ENCODE data around the gene RBKS.

Gene RBKS

DNA sequence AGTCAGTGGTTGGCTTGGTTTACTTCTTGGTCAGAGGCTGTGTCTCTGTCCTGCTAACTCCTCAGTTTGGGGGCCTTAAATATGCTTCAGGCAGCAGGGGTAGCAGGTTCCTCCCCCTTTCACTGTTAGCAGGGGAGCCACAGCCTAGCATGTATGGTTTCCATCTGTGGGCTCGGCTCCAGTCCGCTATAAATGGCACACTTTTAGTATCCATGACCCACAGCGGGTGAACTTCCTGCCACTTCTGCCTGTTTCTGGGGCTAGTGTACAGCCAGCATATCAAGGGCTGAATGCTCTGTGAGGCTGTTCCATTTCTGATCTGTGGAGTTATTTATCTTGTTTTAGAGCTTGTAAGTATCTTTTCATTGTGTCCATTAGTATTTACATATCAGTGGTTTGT, 60.4 kb downstream of the RBKS start:
- no peak for DNase-seq

DNA sequence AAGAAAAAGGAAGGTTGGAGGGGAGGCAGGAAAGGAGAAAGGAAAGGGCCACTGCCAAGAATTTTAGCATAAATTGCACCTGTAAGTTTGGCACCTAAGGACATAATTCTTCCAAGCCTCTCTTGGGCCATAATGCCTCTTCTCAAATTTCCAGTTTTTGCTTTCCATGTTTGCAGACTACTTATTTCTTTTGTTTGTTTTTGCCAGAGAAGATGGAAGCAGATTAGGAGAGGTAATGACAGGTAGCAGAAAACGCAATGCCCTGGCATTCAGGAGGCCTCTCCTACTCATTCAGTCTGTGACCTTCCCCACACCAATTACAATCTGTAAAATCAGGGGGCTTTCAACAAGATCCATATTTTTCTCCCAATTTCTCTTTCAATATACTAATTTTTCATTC, 61.9 kb downstream of the RBKS start:
- DNase-seq = no peak

DNA sequence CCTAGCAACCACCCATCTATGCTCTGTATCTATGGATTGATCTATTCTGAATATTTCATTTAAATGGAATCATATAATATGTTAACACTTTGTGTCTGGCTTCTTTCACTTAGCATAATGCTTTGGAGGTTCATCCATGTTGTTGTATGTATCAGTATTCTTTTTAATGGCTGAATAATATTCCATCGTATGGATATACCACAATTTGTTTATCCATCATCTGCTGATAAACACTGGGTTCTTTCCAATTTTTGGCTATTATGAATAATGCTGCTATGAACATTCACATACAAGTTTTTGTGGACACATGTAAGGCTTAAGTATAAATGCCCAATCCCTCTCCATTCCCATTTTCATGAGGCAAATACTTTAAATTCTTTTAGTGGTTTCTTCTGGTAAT, 65.8 kb downstream of the RBKS start:
- no peak for DNase-seq

DNA sequence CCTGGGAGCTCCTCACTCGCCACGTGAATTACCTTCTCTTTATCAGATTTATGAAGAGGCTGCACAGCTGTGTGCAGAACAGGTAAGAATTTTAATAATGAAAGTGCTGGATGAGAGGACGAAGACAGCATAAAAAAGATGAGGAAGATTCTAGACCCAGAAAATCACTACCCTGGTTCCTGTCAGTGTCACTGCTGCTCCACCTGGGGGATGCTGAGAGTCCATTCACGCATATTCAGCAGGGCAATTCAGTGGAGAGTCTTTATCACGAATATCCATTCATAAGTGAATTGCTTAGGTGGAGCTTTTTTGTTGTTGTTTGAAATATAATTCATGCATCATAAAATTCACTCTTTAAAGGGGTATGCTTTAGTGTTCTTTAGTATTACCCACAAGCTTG, 66.6 kb downstream of the RBKS start:
- no peak for DNase-seq

DNA sequence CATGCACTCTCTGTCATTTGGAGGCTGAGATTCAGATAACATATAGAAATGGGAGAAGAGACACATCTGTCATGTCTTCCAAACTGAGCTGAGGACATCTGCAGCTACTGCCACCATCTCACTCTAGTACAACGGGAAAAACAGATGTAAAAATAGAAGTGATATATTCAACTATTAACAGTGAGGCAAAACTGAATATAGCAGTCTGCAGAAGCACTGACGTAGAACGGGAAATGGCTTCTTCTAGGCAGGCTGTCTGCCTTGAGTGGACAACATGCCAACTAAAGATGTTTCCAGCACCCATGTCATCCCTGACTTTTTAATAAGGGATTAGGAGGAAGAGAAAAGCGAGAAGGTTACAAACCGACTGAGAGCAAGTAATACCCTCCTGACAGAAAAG, 67.1 kb downstream of the RBKS start:
- no peak for DNase-seq

DNA sequence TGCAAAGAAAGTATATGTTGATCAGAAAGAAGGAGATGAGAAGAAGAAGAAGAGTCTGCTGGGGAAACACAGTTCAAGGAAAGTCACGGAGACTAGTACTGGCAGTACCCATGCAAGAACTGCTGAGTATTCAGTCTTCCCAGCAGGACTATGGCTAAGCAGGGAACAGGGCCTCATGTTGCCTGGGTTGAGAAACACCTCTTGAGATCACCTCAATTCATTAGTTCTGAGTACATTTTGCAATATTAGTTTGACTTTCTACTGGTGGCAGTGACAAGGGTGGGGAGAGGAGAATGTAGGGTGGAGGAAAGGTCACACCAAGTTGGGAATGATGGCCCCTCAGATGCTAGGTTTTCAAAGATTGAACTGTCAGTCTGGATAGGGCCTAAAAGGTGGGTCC, 68.1 kb downstream of the RBKS start:
- no peak for DNase-seq

DNA sequence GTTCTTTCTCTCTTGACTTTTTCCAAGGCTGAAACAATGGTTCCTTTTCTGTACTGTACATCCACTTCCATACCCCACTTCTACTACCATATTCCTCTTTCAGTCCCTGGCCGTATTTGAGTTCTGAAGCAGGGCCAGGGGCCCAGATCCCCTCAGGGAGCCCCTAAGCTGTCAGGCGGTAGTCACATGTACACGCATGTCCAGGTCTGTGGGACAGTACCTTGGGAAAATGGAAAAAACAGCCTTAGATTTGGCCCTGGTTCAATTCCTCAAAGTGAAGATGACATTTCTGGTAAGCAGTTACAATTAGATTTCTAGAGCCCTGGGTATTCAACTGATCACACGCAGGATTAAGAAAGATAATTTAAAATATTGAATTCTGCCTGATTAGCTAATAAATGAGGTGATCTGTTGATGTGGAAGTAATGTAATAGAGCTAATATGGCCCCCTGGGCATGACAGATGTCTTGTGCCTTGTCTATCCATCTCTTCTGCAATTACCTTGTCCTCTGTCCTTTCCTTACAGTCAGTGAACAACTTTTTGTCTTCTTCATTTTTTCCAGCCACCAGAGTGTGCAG, 74.2 kb downstream of the RBKS start:
- DNase-seq = no peak

DNA sequence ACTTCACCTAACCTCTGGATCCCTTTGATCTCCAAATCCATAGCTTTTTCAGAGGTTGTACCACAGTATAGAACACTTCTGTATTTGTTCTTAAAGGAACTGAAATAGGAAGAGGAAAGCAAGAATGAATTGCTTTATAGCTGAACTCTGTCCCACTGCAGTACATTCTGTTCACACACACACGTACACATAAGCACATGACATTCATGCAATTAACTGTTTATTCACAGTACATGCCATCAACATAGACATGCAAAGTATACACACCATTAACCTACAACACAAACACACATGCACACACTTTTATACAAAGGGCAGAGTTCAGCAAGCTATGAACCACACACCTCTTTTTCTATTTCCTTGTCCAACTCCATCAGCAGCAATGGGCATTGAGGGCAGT, 75.4 kb downstream of the RBKS start:
- DNase-seq = no peak

DNA sequence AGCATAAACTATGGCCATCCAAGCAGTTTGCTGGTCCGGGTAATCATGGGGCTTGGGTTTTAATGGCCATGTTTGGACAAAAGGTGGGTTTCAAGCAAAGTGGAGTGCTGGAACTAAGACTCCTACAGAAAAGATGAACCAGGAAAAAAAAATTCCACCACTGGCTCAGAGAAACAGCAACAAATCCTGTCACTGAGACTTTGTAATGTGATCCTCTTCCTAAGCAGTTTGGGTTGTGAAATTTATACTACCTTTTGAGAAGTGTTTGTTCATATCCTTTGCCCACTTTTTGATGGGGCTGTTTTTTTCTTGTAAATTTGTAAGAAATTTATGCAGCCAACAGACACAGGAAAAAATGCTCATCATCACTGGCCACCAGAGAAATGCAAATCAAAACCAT, 78.4 kb downstream of the RBKS start:
- no peak for DNase-seq

DNA sequence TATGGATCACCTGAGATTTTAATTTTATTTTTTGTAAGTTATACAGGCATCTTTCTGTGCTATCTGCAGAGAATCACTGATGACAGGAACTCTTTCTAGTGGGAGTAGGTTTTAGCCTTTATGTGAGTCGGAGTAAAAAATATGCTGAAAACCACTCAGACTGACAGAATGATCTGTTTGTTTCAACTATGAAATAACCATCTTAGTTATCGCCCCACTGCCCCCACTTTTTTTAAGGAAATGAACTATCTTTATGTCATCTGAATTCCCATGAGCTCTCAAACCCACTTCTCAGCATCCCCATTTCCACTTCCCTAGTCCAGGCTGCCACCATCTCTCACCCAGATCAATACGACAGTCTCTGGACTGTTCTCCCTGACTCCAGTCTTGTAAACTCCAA, 79.7 kb downstream of the RBKS start:
- DNase-seq = no peak

DNA sequence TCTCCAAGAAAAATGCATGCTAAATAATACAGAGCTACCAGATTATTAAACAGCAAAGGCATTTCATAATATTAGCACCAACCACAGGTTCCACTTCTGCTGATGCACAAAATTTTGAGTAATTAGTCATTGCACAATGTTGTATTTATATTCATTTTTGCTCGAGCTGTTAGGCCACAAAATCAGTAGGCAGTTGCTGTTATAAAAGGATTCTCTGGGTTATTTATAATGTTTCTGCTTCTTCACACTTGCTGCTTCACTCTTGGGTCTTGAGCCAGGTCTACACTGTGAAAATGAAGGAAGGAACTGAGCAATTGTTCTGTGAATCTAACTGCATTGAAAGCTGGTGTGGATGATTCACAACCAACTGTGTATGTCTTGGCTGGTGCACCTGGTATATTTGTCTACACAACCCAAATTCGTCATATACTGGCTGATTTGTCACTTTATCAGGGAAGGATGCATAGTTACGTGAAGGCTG, 80.4 kb downstream of the RBKS start:
- DNase-seq = no peak

DNA sequence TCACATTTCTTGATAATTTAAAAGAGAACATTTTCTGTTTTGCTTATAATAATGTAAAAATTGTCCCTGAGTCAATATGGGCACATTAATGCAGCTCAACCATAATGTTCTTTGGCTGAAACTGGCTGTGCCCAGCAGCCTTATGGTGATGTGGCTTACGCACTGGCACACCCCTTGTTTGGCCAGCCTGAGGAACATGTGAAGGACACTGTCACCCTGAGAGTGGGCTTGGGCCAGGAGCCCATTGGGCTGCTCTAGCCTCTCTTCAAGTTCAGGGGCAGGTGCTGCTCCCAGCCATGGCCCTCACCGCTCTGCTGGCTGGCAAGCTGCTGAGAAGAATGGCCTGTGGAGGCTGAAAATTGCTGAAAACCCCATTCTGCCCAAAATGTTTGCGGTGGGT, 81.2 kb downstream of the RBKS start:
- DNase-seq = no peak

DNA sequence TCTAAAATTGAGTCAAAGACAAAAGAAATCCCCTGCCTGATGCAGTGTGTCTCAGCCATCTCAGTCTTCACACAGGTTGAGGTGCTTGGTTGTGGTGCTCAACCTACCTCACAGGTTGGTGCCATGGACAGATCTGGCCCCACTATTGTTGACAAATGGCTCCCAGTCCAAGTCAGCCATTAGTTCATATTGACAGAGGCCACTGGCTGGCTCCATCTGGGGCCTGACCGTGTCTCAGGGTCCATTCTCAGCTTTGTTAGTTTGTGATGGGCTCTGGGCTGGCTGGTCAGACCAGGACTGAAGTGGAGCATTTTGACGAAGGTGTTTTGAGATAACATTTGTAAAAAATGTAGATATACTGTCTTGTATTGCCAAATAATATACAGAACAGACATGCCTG, 81.8 kb downstream of the RBKS start:
- no peak for DNase-seq

DNA sequence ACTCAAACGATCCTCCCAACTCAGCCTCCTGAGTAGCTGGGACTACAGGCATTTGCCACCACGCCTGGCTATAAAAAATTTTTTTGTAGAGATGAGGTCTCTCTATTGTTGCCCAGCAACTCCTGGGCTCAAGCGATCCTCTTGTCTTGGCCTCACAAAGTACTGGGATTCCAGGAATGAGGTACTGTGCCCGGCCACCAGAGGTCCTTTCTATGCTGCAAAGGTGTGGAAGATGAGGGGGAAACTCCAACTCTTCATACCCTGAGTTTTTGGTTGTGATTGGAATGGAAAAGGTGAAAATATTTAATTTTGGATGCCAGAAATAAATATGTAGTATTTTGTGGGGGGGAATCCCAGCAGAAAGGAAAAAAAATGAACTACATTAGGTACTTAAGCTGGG, 82.7 kb downstream of the RBKS start:
- peak in 1 of 2 donors; percentile 27 for DNase-seq

DNA sequence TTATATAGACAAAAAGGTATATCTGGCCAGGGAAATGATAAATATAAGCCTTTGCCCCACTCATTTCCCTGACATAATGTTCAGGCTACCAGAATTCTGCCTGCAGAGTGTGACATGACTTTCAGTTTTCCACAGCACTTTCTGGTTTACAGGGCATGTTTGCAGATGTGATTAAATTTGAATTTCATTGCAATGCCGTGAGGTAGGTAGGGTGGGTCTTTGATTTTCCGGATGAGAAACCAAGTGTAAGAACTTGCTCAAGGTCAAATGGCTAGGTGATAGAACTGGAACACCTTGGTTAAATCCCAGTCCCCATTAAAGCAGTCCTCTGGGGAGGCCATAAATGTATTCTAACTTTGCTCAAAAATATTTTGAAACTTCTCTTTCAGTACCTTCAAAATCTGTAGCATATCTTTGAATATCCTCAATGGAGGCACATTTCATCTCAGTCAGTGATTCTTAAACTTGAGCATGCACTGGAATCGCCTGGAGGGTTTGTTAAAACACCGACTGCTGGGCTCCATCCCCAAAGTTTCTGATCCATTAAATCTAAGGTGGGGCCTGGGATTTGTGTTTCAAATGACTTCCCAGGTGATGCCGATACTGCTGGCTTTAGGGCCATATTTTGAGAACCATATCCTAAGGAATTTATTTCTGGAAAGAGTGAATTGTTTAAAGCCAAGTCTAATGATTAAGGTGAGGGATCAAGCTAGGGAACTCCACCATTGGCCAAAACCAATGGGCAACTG, 83.7 kb downstream of the RBKS start:
- no peak for DNase-seq

DNA sequence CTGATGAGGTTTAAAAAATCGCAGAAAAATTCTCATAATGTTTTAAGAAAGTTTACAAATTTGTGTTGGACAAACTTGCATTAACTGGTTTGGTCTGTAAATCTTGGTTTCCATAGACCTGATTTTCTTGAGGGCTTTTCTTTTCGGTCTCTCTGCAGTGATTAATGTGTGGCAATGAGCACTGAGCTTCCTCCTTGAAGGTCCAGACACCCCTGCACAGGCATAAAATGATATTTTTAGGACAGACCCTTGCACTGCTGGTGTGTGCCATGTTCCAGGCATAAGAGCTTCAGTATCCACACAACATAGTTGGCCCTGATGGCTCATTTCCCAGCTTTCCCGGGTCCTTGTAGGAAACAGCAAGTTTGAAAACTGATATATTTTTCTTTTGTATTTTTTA, 85.0 kb downstream of the RBKS start:
- no peak for DNase-seq

DNA sequence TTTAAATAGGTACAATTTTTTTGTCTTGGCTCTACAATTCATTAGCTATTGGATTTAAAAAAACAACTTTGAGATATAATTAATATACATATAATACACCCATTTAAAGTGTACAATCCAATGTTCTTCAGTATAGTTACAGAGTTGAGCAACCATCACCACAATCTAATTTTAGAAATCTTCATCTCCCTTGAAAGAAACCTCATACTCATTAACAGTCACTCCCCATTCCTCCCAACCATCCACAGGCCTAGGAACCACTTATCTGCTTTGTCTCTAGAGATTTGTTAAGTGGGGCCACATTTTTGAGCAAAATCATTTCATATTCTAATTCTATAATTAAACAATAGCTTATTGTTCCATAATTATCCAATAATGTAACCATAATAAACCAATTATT, 86.0 kb downstream of the RBKS start:
- DNase-seq = no peak

DNA sequence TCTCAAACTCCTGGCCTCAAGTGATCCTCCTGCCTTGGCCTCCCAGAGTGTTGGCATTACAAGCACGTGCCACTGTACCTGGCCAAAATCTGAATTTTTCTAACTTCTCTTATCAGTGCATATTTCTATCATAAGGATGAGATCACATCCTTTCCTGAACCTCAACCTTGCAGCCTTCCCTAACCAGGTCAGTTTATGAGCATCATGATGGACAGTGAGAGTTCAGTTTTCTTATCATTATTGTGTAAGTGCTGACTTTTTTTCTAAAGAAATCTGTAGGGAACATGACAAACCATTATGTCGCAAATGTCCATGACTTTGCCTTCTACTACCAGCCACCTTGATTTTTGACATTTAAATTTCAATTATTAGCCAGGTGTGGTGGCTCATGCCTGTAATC, 87.1 kb downstream of the RBKS start:
- no peak for DNase-seq

DNA sequence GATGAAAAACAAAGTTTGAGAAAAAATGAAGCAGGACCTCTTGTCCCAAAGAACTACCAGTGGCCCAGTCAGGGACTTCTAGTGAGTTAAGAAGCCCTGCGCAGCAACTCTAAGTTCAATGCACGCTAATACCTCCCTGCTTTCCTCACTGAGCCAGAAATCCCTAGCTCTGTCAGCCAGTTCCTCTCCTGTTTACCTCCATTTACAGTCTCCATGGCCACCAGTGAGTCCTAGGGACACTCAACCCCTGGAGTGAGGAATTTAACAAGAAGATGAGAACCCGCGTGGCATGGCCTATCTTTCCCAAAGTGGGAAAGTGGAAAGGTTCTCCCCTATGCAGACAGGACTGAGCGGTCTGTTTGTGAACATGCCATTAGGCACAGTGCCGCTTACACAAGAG, 87.6 kb downstream of the RBKS start:
- DNase-seq = no peak

DNA sequence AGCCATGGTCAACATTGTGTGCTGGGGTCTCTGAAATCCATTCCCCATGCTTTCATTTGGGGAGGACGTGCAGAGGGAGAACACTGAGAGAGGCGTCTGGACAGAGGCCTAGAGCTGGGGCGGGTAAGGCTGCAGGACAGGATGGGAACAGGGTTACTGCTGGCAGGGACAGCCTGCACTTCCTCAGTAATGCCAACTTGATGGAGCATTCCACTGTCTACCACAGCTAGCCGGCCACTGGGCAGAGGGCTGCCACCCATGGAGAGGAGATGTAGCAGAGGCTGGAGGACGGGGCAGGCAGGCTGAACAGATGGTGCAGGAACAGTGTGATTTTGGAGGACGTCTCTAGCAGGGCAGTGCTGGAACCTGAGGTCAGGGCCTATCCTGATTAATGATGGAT, 89.3 kb downstream of the RBKS start:
- no peak for DNase-seq

DNA sequence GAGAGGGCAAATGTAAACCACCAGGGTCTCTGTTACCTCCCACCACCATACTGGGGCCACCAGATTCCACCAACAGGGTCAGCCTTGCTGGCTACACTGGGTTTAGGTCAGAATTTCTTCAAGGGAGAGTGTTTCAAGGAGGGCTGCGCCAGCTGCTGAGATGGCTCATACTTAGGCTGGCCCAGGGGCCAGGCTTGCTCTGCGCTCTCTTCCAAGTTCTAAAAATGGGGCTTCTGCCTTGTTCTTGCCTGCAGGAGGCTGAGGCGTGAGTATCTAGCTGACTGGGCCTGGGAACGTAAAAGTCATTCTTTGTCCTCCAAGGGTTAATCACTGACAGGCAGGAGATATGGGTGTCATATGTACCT, 90.6 kb downstream of the RBKS start:
- DNase-seq = no peak

DNA sequence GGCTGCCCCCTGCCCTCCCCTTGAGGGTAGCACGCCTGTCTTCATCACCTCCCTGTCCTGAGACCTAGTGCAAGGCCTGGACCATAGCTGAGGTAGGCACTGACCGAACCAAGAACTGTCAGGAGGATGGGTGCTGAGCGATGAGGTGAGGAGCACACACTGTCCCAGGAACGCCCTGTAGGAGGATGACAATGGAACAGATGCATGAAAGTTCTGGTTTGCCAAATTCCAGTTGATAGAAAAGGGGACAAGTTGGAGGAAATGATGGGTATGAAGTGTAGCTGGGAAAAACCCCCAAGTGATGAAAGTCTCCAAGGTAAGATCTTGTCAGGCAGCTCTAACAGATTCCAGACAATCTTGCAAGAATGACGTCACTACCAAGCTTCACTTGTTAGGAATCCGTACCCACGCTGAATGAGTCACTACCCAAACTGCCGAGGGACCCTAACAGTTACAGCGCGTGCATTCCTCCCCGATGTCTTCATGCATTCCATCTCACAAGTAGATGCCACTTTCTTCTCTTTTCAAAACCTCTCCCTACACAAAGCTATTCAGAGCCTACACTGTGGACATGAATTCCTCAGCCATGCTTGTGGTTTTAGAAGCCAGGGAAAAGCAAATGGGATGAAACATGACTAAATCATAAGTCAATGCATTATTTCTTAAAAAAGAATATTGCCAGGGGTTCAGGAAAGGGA, 91.1 kb downstream of the RBKS start:
- DNase-seq = no peak

DNA sequence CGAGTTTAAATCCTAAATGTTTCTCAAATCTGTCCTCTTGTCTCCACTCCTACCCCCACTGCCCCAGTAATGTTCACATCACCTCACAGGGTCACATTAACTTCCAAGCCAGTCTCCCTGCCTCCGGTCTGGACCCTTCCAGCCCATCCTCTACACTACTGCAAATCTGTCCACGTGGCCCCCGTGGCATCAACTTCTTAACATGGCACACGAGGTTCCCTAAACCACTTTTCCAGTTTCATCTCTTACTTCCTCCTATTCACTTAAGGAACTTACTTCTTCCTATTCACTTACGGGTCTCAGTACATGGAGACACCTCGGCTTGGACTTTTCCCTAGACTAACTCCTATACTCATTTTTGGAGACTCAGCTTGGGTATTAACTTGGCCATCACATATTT, 91.7 kb downstream of the RBKS start:
- DNase-seq = no peak

DNA sequence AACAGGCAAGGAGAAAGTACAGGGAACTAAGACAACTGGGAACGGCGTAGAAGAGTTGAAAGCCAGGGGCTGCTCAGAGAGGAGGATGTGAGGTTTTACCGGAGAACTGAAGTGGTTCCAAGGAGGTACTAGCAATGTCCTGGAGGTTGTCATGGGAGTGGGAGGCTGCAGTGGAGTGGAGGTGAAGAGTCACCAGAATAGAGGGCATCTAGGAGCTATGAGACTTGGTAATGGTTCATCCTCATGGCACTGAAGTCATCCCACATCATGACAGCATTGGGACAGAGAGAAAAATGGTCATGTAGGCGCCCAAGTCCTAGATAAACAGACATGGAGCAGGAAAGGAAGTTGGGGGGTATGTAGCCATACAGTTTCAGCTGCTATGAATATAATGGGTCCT, 92.3 kb downstream of the RBKS start:
- no peak for DNase-seq
